D721Med (cell line): Measurements from ENCODE around the gene TRIP4.

Experiments
- DNase-seq: peaks from one replicate; pipeline ENCODE4 v3.0.0; 2011; ENCODE audit warnings: low spot score; ENCODE audit not compliant: insufficient read length
- FAIRE-seq: peaks from 2 replicates; lab custom pipeline; 2011; peaks lifted over from hg19 to GRCh38; lab: Jason Lieb, UNC
- CTCF ChIP-seq: IDR thresholded peaks from 2 replicates; pipeline ENCODE4 v1.5.1; 2012; ENCODE audit warnings: mild to moderate bottlenecking, control low read depth; ENCODE audit not compliant: insufficient read depth; ENCODE audit errors: missing control alignments

Gene TRIP4

GRCh38 chr15:64348455-64348854, 39.2 kb upstream of the TRIP4 start:
- no peak for TF ChIP-seq CTCF
- DNase-seq (no peak), FAIRE-seq (no peak)

- no peak for DNase-seq
- no peak for TF ChIP-seq CTCF
- FAIRE-seq = no peak
Measured at GRCh38 chr15:64349375-64349774, 38.3 kb upstream of the TRIP4 start.

GRCh38 chr15:64351265-64351664, 36.4 kb upstream of the TRIP4 start:
- DNase-seq (no peak), FAIRE-seq (no peak)
- no peak for TF ChIP-seq CTCF

GRCh38 chr15:64354688-64355344, 32.8 kb upstream of the TRIP4 start:
- DNase-seq (no peak), FAIRE-seq (peak; percentile 84)
- no peak for TF ChIP-seq CTCF

GRCh38 chr15:64355348-64355943, 32.2 kb upstream of the TRIP4 start:
- FAIRE-seq (no peak), DNase-seq (no peak)

GRCh38 chr15:64355944-64356709, 31.5 kb upstream of the TRIP4 start, which contains the start of gene CSNK1G1:
CSNK1G1 (minus strand) TSS chr15:64356173; CDS start chr15:64300499, 55,674 bp downstream.
- TF ChIP-seq CTCF = peak; percentile 61
- no peak for FAIRE-seq
- no peak for DNase-seq

More at GRCh38 chr15:64355348-64355943, 32.2 kb upstream of the TRIP4 start:
- no peak for TF ChIP-seq CTCF
